ENCODE data around the gene SORCS2.

SORCS2 gene

DNA sequence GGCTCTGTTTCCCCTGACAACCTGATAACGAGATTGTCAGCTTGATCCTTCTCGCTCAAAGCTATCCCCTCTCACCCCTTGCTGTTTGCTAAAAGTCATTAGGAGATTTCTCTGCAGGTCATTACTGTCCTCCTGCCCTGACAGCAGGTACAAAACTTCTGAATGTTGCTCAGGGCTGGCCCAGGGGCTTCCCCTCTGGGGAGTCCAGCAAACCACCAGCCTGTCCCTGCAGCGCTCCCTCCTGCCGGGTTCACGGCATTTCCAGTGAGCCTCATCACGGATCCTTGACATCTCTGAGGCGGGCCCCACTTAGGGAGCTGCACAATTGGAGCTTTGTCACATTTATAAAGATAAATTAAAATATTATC is 5.2 kb upstream of the SORCS2 start:
- DNase-seq: no peak

- no peak for DNase-seq
These were observed 4.6 kb upstream of the SORCS2 start for GRCh38 chr4:7187691-7188090.

DNA sequence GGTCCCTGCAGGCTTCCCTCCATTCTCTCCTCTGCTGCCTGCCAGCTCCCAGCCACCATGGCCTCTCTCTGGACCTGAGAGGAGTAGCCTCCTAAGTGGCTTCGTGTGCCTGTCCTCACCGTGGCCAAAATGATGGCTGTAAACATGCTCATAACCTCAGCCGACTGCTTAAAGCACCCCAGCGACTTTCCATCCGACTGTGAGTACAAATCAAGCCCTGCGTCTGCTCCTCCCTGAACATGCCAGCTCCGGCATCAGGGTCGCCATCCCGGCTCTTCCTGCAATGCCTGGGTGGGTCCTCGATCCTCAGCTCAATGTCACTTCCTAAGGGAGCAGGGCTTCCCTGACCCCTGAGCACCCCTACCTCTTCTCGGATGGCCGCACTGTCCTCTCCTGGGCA is 3.3 kb upstream of the SORCS2 start:
- no peak for DNase-seq

- peak; percentile 84 for DNase-seq
These were observed 2.7 kb upstream of the SORCS2 start for GRCh38 chr4:7189475-7190277.

DNA sequence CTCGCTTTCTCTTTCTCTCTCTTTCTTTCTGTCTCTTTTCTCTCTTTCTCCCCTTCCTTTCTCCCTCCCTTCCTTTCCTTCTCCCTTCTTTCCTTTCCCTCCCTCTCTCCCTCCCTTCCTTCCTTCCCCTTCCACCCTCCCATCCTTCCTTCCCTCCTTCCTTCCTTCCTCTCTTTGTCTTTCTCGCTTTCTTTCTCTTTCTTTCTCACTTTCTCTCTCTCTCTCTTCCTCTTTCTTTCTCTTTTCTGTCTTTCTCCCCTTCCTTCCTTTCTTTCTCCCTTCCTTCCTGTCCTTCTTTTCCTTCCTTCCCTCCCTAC is 2.1 kb upstream of the SORCS2 start:
- no peak for DNase-seq

DNA sequence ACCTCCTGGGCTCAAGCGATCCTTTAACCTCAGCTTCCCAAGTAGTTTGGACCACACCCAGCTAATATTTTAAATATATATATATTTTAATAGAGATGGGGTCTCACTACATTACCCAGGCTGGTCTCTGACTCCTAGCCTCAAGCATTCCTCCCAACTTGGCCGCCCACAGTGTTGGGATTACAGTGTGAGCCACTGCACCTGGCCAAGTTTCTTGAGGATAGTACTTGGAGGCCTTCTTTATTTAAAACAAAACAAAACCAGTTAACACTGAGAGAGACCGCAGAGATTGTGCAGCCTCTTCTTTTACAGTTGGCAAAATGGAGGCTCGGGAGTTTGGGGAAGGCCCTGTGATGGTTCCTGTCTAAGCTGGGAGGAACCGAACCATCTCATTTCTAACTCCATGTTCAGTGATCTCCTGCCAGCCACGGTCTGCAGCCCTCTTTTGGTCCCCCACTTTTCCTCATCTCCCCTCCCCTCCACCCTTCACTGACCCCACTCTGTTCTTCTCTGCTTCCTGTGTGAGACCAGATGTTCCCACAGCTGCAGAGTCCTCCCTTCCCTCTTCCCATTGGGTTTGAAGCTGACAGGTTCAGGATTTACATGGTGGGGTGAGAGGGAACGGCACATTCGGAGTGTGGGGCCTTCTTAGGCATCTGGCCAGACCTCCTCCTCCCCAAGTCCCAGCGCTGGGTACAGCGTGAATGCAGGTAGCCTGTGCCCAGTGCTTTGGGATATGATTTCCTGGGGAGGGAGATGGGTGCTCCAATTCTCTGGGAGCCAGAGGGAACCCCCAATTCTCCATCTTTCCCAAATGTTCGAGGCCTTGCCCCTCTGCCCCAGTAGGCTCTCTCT is 1.4 kb upstream of the SORCS2 start:
- no peak for DNase-seq

GRCh38 chr4:7191546-7192251 is 639 bp upstream of the SORCS2 start:
- DNase-seq: no peak

DNA sequence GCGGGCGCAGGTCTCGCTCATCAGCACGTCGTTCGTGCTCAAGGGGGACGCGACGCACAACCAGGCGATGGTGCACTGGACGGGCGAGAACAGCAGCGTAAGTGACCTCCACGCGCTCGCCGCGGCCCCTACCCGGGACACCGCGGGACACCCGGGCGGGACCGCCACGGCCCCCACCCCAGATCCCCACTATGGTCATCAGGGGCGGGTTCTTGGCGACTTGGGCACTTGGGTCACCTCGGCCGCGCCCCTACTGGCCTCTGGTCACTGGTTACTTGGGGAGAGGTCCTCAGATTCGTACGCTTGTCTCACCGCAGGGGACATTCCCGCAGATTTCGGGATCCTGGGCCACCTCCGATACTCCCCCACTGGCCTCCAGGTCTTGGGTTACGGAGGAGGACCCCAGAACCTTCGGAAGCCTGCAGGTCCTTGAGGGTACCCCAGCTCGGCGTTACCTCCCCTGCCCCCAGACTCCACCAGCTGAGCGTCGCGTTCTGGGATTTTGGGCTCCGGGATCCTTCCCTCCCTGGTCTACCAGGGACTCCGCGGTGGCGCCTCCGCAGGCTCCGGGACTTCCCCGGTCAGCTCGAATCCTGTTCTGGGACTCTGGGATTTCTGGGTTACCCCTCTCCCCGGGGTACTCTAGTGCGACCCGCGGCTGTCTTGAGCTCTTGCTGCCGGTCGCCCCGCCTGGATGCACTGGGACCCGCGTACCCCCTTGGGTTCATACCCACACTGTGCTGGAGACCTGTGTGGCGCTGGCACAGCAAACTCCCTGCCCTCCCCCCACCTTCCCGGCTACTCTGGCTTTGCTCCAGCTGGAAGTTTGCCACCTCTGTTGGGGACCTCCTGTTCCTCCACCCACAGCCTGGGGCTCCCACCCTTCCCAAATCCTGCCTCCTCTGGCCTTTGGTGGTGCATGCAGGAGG is 956 bp downstream of the SORCS2 start:
- peak; percentile 33 for DNase-seq

DNA sequence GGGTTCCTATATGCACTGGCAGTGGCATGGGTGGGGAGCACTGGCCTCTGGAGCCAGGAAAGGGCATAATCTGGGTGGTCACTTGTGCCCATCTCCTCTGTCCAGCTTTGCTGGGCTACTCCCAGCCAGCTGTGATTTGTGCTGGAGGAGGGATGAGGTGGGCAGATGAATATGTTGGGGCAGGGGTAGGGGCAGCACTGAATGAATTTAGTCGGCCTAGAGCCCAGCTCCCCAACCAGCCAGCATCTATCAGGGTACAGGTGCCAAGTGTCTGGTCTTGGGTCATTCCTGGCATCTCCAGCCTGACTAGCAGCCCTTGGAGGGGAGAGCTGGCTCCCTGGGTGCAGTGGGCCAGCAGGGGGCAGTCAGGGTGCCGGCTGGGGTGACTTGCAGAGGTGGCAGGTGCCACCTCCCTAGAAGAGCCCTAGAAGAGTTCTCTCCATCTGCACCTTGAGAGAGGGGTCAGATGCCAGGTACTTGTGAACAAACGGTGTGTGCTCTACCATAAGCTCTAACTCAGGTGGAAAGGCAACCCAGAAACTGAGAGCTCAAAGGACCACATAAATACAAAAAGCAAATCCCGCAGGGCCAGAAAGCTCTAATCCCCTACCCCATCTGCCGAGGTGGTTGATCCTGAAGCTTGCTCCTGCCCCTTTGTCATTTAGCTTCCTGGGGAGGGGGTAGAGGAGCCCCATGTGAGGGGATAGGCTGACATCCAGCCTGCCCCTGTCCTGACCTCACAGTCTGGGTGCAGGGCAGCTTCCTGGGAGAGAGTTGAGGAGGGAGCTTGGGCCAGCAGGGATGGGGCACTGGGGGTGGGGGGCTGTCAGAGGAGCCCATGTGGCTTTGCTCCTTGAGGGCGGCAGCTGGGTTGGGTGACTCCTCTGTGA is 2.2 kb downstream of the SORCS2 start:
- DNase-seq: peak; percentile 53

GRCh38 chr4:7195141-7195515 is 2.8 kb downstream of the SORCS2 start:
- no peak for DNase-seq

GRCh38 chr4:7195546-7196287 is 3.4 kb downstream of the SORCS2 start:
- DNase-seq: no peak

DNA sequence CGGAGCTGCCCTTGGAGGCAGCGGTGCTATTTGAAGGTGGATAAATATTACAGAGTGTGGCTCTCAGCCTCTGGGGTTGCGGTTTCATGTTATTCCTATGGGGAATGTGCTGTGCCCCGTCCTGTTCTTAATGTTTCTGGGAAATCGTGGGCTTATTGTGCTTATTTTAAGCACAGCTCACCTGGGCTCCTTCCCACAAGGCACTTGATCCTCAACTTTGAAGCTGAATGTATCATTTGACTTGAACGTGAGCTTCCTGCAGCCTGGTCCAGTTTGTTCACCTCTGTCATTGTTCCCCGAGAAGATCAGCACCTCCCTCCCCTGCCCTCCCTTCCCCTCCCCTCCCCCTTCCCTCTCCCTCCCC is 3.9 kb downstream of the SORCS2 start:
- DNase-seq: no peak

DNA sequence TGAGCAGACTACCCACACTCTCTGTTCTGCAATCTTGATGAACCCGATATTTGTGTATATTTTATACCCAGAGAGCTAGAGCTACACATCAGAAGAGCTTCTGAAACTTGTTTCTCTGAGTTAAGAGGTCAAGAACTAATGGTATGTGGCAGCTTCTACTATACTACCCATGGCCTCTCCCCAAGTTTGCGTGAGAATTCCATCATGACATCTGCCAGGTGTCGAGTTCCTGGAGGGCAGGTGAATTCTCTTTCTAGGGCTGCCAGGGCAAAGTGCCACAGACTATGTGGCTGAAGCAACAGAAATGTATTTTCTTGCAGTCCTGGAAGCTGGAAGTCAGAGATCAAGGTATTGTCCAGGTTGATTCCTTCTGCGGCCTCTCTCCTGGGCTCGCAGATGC is 4.4 kb downstream of the SORCS2 start:
- DNase-seq: no peak

GRCh38 chr4:7197910-7198309 is 5.6 kb downstream of the SORCS2 start:
- DNase-seq: no peak

- no peak for DNase-seq
These were observed 6.2 kb downstream of the SORCS2 start for GRCh38 chr4:7198440-7199128.

DNA sequence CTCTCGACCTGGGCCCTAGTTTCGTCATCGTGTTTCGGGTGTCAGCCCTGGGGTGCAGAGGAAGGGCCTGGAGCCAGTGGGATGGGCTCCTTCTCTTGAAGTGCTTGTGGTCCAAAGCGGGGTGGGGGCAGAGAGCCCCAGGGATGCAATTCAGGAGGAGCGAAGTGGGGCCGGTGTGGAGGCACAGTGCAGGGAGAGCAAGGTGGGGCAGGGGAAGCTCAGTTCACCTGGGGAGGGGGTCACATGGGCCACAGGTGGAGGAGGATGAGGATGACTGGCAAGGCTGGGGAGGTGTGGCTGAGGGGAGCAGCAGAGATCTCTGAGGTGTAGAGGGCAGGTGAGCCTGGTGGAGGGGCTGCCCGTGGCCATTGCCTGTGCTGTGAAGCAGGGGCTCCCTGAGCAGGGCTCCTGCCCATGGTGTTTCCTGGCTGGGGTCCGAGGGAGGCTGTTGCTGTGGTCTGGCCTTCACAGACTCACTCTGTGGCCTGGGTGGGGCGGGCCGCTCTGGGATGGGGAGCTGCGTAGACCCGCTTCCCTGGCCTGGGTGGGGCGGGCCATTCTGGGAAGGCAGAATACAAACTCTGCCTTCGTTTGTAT is 6.9 kb downstream of the SORCS2 start:
- DNase-seq: no peak

GRCh38 chr4:7199771-7200441 is 7.6 kb downstream of the SORCS2 start:
- DNase-seq: no peak

GRCh38 chr4:7200801-7201200 is 8.5 kb downstream of the SORCS2 start:
- no peak for DNase-seq

Data from DMS53 (cell line).